ENCODE measurements around the gene MARCO. TPM values are rescaled to one million over a fixed set of nuclear protein-coding genes. Genes with fewer than 3 reads are reported as not detected.
"Not testable (repeated sequence)": the region's sequence is repeated elsewhere in the genome, so short reads cannot be mapped to it uniquely, and the experiment has no call there.

The MARCO gene
- polyA plus RNA-seq, 1 donor, result 1.4 TPM

DNA sequence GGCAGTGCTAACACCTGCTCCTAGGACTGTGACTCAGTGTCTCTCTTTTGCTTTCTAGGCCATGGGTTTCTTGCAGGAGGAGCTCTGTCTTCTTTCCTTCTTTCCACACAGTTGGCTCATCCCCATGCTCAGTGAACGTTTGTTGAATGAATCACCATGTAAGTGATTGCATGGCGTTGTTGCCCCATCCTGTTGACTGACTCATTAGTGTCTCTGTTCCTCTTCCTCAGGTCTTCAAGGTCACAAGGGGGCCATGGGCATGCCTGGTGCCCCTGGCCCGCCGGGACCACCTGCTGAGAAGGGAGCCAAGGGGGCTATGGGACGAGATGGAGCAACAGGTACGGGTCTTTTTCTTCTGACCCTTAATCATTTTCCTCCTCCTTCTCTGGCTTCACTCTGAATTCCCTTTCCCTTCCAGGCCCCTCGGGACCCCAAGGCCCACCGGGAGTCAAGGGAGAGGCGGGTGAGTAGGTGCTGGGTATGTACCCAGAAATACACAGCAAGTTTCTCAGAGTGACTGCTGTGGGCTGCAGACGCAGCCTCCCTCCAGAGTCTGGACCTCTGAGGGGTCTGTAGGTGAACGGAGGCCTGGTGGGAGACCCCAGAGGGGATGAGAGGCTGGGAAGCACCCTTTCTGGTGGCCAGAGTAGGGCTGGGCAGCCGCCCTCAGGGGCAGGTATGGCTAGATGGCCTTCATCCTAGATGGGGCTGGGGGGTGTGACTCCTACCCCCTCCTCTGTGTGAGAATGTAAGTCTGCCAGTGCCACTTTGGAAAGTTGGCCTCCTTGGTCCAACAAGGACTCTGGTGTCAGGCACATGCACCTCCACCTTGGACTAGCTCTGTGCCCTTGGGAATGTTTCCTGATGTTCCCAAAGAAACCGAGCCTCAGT, 32.4 kb downstream of the MARCO start:
- no peak for DNase-seq (ENCODE audit: low read depth)

DNA sequence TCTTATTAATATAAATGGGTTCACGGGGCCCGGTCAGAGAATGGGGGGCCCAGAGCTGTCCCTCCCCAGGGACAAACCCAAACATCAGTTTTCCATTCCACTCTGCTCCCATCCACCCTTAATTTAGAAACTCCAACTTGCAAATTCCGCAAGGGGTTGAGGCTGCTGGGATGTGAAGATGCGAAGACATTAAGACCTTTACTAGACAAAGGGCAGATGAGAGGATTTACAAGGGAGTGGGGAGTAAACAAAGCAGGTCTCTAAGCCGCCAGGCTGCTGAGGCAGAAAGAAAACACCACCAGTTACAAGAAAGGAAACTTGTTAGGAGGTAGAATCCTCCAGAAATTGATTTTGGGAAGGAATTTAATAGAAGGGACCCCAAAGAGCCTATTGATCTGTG, 33.1 kb downstream of the MARCO start:
- DNase-seq (ENCODE audit: low read depth), result no peak

- no peak for DNase-seq (ENCODE audit: low read depth)
These were observed 36.1 kb downstream of the MARCO start for GRCh38 chr2:118978064-118978463.

DNA sequence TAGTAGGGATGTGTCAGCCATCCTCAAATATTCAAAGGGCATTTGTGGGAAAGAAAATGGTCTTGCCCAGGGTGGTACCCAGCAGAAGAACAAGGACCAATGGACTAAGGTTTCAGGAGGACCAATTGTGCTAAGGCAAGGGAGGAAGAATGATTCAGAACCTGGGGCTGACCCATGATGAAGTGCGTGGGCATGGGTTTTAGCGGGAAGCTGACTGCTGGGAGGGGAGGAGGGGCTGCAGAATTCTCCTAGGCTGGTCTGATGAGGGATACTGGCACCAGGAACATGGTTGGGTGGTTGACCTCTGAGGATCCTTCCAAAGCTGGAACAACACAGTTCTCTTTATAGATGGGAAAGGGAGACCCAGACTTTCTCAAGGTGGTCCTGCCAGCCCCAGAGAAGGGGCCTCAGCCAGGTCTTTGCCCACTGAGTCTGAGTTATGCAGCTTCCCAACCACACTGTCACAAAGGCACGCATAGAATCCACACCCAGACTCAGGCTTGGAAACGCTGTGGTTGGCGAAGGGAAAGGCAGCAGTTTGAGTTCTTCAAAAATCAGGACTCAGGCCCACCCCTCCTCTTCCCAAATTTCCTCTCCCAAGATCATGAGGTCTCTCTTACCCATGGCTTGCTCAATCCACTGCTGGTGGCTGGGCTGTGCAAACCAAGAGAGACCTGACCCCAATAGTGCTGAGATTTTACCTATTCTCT, 37.3 kb downstream of the MARCO start:
- DNase-seq (ENCODE audit: low read depth), result no peak

GRCh38 chr2:118980022-118980421, 38.0 kb downstream of the MARCO start:
- DNase-seq (ENCODE audit: low read depth), result no peak

DNA sequence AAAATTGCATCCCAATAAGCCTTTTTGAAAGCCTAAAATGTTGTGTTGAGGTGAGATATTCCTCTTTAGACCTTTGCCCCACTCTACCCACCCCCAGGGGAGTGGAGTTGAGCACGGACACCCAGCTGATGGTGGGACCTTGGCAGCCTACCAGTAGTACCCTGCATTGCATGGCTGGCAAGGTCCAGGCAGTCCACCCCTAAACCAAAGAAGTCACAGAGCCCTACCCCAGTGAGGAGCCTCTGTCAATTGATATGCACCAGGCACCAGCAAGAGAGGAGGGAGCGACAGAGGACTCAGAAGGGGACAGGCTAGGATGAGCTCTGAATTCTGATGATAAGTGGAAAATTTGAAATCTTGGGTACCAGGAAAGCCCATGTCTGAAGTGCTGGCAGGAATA, 38.6 kb downstream of the MARCO start:
- DNase-seq (ENCODE audit: low read depth), result no peak

GRCh38 chr2:118981632-118982031, 39.6 kb downstream of the MARCO start:
- DNase-seq (ENCODE audit: low read depth), result no peak

DNA sequence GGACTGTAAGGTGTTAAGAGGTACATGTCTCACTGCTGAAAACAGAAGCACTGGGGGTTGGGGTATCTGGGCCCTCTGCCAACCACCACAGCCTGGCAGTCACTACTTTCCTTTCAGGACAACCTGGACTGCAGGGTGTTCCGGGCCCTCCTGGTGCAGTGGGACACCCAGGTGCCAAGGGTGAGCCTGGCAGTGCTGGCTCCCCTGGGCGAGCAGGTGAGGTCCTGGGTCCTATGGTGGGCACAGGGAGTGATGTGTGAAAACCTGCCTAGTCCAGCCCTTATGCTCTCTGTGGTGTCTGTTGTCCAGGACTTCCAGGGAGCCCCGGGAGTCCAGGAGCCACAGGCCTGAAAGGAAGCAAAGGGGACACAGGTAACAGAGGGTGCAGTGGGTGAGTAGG, 40.0 kb downstream of the MARCO start:
- DNase-seq (ENCODE audit: low read depth), result no peak

GRCh38 chr2:118983133-118983532, 41.1 kb downstream of the MARCO start:
- DNase-seq (ENCODE audit: low read depth), result no peak

GRCh38 chr2:118983915-118984314, 41.9 kb downstream of the MARCO start:
- no peak for DNase-seq (ENCODE audit: low read depth)

- no peak for DNase-seq (ENCODE audit: low read depth)
These were observed 44.7 kb downstream of the MARCO start for GRCh38 chr2:118986738-118987137.

- no peak for DNase-seq (ENCODE audit: low read depth)
These were observed 45.9 kb downstream of the MARCO start for GRCh38 chr2:118987886-118988285.

GRCh38 chr2:118988706-118989105, 46.7 kb downstream of the MARCO start:
- DNase-seq (ENCODE audit: low read depth), result no peak

- no peak for DNase-seq (ENCODE audit: low read depth)
These were observed 47.5 kb downstream of the MARCO start for GRCh38 chr2:118989481-118989880.

DNA sequence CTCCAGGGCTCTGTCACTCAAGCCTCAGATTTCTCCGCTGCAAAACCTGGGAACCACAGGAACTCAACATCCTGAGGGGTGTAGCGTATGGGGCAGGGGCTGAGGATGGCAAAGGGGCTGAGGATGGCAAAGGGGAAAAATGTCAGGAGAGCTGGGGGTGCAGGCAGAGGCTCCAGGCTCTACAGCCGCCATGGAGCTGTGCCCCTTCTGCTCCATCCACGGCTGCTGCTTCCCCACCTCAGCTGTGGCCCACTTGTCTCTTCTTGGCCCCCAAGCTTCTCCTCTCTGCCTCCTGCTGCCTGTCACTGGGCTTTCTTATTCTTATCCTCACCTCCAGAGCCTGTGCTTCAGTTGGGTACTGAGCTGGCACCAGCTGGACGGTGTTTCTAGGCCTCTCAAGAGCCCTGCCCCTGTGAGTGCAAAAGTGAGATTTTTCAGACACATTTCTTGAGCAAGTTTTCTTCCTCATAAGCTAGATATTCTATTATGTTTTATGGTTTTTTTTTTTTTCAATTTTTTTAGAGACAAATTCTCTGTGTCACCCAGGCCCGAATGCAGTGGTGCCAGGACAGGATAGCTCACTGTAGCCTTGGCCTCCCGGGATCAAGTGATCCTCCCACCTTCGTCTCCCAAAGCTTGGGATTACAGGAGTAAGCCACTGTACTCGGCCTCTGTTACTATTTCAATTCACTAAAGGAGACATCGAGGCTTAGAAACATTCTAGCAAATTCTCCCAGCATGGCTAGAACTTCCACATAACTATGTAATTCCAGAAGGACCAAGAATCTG, 49.0 kb downstream of the MARCO start:
- DNase-seq (ENCODE audit: low read depth), result no peak

DNA sequence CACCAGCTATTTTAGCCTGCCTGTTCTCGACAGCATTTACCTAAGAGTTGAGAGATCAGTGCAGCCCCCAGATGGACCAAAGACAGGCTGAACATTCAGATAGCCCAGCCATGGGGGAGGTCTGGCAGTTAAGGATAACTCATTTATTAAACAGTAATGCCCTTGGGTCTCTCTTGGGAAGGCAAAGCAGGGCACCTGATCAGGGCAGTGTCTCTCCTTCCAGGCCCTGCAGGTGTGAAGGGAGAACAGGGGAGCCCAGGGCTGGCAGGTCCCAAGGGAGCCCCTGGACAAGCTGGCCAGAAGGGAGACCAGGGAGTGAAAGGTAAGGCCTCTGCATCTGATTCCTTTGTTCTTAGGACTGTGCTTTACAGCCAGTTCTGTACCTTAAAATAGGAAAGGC, 49.6 kb downstream of the MARCO start:
- no peak for DNase-seq (ENCODE audit: low read depth)

DNA sequence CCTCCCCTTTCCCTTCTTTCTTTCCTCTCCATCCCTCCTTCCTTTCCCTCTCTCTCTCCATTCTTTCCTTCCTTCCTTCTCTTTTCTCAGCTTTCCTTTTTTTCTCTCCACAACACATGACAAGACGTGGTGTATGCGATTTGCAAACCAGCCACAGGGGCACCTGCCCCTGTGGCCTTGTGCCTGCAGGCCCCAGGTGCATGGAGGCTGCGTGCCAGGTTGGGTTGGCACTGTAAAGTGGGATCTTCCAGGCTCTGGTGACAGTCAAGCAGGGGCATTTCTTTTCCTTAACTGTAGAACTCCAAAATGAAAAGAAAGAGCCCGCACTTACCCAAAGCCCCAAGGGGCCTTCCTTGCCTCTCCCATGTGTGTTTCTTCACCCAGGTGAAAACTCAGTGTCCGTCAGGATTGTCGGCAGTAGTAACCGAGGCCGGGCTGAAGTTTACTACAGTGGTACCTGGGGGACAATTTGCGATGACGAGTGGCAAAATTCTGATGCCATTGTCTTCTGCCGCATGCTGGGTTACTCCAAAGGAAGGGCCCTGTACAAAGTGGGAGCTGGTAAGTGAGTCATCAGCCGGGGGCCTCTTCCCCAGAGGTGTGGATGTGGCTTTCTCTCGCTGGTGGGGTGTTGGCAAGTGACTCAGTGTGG, 50.9 kb downstream of the MARCO start:
- no peak for DNase-seq (ENCODE audit: low read depth)

DNA sequence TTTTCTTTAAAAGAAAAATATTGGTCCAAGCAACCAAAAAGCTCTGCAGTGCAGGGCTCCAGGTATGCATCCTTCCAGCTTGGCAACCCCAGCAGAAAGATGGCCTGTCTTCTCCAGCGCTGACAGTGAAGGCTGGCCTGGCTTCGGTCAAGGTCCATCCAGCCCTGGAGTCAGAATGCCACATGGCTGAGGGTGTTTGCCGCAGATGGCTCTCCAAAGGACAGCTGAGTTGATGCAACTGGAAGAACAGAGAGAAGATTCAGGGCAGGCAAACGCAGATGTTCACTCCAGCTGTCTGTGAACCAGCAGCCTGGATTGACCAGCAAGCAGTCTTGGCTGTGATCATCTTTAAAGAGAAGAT, 51.4 kb downstream of the MARCO start:
- DNase-seq (ENCODE audit: low read depth), result no peak

DNA sequence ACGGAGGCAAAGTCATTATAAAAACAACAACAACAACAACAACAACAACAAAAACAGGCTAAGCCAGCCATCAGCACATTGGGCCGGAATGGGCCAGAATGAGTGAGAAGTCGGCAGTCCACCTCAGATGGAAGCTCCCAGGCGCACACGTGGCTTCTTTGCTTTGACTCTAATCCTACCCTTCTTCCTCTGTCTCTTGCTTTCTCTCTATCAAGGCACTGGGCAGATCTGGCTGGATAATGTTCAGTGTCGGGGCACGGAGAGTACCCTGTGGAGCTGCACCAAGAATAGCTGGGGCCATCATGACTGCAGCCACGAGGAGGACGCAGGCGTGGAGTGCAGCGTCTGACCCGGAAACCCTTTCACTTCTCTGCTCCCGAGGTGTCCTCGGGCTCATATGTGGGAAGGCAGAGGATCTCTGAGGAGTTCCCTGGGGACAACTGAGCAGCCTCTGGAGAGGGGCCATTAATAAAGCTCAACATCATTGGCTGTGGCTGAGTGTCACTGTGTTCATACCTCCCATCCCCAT, 52.2 kb downstream of the MARCO start:
- DNase-seq (ENCODE audit: low read depth), result no peak

DNA sequence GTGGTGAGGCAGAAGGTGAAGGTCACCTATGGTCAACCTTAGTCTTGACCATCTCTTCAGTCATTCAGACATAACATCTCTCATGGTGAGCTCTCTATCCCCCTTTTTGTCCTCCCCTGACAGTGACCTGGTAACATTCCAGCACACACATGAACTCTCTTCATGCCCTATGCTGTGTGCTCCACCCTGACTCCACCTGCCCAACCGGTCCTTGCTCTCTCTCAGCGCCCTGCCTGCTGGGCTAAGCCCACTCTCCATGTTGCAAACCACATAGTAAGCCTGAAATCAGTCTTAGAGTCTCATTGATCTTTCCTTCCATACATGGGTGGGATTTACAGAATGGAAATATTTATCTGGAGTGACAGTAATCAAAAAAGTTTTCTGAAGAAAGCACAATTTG, 52.8 kb downstream of the MARCO start:
- no peak for DNase-seq (ENCODE audit: low read depth)

DNA sequence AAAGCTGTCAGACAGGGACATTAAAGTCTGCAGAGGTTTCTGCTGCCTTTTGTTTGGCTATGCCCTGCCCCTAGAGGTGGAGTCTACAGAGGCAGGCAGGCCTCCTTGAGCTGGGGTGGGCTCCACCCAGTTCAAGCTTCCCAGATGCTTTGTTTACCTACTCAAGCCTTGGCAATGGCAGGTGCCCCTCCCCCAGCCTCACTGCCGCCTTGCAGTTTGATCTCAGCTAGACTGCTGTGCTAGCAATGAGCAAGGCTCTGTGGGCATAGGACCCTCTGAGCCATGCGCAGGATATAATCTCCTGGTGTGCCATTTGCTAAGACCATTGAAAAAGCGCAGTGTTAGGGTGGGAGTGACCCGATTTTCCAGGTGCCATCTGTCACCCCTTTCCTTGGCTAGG, 61.9 kb downstream of the MARCO start:
- not testable (repeated sequence) for DNase-seq (ENCODE audit: low read depth)

DNA sequence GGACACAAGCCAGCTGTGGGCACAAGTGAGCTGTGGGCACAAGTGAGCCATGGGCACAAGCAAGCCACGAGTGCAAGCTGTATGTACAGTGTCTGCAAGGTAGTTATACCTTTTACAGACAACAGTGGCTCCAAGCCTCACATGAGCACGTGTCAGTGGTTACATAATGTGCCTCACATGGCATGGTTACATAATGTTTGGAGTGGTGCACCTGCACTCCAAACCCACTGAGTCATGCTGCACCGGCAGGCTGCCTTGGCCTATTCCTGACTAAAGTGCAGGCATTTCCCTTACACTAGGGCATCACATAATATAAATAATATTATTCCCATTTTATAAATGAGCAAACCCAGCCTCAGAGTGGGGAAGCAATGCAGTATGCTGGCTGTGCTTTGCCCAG, 62.6 kb downstream of the MARCO start:
- no peak for DNase-seq (ENCODE audit: low read depth)
